Dedifferentiated amniotic fluid mesenchymal stem cell (primary cell): Measurements from ENCODE around the gene HEPACAM.

Experiments used
- DNase-seq: peaks from one replicate; pipeline ENCODE4 v3.0.0-alpha.2; 2016; ENCODE audit errors: extremely low spot score

HEPACAM gene

GRCh38 chr11:124884869-124885479, 50.9 kb downstream of the HEPACAM start:
- no peak for DNase-seq

GRCh38 chr11:124884340-124884739, 51.5 kb downstream of the HEPACAM start:
- DNase-seq, result no peak

DNA sequence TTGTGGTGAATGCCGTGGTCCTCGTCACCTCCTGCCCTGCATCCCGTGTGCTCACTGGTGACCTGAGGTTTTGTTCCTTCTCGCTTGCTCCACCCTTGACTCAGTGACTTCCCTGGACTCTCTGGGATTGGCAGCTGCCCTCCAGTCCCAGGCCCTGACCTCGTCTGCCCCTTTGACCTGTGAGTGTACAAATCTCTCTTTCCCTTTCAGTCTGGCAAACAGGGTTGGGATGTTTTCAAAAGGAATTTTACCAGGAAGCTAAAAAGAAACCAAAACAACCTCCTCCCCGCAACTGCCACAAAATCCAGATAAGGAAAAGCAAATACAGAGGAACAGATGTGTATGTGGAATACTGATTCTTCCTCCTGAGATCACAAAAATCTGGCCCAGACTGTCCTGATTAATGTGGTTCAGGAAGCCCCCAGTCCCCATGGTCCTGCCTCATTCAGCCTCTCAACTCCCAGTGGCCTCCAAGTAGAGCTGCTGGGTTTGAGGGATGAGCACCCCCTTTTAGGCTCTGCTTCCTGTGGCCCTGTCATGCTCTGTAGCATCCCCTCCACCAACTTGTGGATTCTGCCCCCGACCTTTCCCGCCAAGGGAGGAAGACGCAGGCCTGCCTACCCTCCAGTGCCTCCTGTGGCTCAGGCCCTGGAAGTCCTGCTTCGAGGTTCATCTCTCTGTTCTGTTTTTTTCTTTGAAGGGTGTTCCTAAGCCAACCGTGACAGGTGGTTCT, 53.3 kb downstream of the HEPACAM start:
- no peak for DNase-seq

GRCh38 chr11:124880958-124881357, 54.9 kb downstream of the HEPACAM start:
- DNase-seq, result no peak

GRCh38 chr11:124880290-124880611, 55.6 kb downstream of the HEPACAM start:
- DNase-seq, result no peak

DNA sequence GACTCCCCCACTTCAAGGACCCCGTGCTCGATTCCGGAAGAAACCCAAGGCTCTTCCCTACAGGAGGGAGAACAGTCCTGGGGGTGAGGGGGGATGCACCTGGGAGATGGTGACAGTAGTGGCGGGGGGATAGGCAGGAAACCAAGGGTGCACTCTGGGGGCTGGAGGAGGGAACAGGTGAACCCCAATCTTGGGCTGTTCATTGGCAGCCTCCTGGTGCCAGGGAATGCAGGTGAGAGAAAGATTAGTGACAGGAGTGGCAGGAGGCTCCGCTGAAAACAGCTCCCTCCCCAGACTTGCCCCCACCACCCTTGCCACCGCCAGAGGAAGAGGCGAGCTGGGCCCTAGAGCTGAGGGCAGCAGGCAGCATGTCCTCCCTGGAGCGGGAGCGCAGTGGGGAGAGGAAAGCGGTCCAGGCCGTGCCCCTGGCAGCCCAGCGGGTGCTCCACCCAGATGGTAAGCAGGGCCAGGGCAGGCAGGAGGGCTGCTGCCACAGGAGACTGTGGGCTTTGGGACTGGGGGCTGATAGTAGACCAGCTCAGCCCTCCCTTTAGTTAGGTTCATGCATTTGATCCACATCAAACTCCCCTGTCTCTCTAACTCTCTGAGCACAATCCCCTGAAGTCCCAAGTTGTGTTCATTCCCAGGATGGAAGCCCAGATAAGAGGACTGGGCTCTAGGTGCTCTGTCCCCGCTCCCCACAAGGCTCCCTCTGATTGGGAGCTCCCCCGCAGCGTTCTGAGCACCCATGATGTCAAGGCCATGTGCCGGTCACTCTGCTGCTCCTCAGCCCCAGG, 56.2 kb downstream of the HEPACAM start:
- DNase-seq, result no peak

DNA sequence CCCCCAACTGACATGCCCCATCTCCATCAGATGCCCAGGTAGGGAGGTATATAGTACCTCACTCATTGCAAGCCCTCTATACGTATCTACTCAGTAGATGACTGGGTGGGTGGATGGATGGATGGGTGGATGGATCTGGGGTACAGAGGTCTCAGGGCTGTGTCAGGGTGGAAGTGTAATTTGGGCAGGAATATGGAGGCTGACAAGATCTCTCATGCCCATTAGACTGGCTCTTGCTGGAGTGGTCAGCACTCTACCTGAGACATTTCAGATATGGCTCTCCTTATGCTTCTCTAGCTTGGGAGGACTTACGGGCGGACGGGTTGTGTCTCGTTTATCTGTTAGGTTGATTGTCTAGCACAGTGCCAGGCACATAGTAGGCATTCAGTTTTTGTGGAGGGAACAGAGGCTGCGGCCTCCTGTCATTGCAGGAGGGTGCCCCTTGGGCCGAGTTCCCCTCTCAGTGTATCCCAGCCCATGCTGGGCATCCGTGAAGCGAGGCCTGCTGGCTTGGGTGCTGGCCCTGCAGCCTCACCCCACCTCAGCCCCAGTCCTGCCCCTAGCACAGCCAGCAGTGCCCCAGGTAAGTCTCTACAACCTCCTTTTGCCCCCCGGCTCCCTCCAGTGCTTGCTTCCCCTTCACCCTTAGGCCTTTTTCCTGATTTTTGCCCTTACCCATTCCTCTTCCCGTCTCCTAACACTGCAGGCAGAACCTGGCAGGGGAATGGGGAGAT, 56.9 kb downstream of the HEPACAM start:
- no peak for DNase-seq

- no peak for DNase-seq
Measured at GRCh38 chr11:124877910-124878758, 57.7 kb downstream of the HEPACAM start.

DNA sequence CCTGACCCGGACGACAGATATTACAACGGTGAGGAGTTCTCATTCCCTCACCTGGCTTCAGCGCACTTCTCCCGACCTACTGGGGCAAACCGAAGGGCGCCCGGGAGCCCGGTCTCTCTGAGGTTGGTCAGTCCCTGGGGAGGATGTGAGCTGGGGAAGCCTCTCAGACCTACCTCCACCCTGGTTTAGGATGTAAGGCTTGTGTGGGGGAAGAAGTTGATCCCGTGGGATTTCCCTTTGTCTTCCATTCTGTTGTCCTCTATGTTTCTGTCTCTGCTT, 58.3 kb downstream of the HEPACAM start:
- DNase-seq, result no peak

GRCh38 chr11:124876818-124877630, 58.8 kb downstream of the HEPACAM start:
- DNase-seq, result no peak

- DNase-seq, result peak; percentile 90
Measured at GRCh38 chr11:124875943-124876817, 59.7 kb downstream of the HEPACAM start.

- no peak for DNase-seq
Measured at GRCh38 chr11:124875401-124875800, 60.4 kb downstream of the HEPACAM start.

- DNase-seq, result no peak
Measured at GRCh38 chr11:124874571-124875255, 61.1 kb downstream of the HEPACAM start.

DNA sequence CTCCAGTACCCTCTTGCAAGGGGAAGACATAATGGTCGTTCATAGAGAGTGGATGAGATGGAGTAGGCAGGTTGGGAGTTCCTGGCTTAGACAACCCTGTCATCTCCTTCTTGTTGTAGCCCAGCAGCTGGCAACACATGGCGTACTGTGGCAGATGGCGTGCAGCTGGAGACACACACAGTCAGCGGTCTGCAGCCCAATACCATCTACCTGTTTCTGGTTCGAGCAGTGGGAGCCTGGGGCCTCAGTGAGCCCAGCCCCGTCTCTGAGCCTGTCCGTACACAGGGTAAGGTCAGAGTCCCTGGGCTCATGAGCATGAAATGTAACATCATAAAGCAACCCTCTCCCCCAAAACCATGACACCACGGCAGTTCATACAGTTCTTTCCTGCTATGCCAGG, 61.9 kb downstream of the HEPACAM start:
- no peak for DNase-seq

- no peak for DNase-seq
Measured at GRCh38 chr11:124872741-124873140, 63.1 kb downstream of the HEPACAM start.

DNA sequence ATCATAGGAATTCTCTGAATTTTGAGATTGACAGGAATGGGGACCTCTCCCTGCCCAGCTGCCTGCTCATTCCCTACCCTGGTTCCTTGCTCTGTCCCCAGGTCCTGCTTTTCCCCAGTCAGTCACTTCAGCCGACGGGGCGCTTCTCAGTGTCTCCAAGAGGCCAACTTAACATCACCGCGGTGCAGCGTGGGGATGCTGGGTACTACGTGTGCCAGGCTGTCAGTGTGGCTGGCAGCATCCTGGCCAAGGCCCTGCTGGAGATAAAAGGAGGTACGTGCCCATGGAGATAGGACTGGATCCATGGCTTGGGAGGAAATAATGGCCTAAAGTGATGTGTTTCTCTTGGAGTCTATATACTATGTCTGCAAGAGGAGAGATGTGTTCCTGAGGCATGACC, 63.6 kb downstream of the HEPACAM start:
- no peak for DNase-seq

DNA sequence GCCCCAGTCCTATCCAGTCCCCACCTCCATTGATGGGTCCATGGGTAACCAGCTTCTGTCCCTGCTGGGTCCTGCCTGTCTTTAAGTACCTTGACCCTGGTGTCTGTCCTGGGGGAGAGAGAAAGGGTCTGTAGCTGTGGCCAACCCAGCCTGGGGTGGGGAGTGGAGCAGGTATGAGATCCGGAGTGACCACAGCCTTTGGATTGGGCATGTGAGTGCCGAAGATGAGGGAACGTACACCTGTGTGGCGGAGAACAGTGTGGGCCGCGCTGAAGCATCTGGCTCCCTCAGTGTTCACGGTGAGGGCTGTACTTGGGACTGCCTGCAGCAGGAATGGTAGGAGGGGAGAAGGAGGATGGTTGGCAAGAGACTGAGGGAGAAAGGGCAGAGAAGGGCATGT, 65.4 kb downstream of the HEPACAM start:
- DNase-seq, result no peak

DNA sequence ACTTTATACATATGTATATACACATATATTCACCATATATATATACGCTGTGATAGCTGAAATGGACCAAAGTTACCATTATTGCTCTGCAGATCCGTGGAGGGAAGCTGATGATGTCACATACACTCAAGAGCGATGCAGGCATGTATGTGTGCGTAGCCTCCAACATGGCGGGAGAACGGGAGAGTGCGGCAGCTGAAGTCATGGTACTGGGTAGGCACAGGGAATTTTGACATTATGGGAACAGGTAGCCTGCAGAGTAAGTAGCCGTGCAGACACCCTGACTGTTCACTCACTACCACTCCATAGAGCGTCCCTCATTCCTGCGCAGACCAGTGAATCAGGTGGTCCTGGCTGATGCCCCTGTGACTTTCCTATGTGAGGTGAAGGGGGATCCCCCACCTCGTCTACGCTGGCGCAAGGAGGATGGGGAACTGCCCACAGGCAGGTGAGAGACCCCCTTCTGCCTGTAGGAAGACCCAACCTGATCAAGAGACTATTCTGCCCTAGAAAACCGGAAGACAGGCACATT, 65.9 kb downstream of the HEPACAM start:
- DNase-seq, result no peak

- DNase-seq, result no peak
Measured at GRCh38 chr11:124869331-124869730, 66.5 kb downstream of the HEPACAM start.
